OCI-LY1 (cell line): ENCODE measurements around the gene JUN.

Experiments used
- CTCF ChIP-seq: fragments of 200-600 bp; sonication (generic), shearing (Covaris generic); IDR thresholded peaks from 2 replicates; pipeline ENCODE4 v1.5.1; 2017; ENCODE audit warnings: mild to moderate bottlenecking, antibody characterized with exemption, low read length, moderate library complexity, mixed read lengths
- EZH2 ChIP-seq: fragments of 200-600 bp; sonication (generic), shearing (Covaris generic); IDR thresholded peaks from 2 replicates; pipeline ENCODE4 v1.8.0; 2017; ENCODE audit warnings: borderline replicate concordance, mixed run types, mild to moderate bottlenecking, antibody characterized with exemption, low read length, moderate library complexity, mixed read lengths

- no peak for TF ChIP-seq CTCF
- TF ChIP-seq EZH2, result no peak
These were observed 15.8 kb upstream of the JUN start for GRCh38 chr1:58799650-58800049.
